B cell (primary cell): ENCODE results near the gene PTPRE. TPM values are rescaled to one million over a fixed set of nuclear protein-coding genes. Genes with fewer than 3 reads are reported as not detected.
A peak's percentile ranks its signal among the peaks of the same experiment; 100 is the strongest.

Experiments
- ATAC-seq: fragments of 200-7000 bp; cut with Tn5 transposase; one replicate; pipeline ENCODE4 v1.10.0; 2021; ENCODE audit warnings: low read depth, mild to moderate bottlenecking, moderate number of reproducible peaks, moderate library complexity
- CTCF ChIA-PET: fragments of 350-600 bp; sonication (Branson Sonifier 250); formaldehyde crosslinking; loops from one replicate; lab custom pipeline; 2021; ENCODE audit warnings: antibody characterized with exemption, inconsistent platforms; lab: Charles Lee
- POLR2A ChIA-PET: fragments of 350-600 bp; sonication (Branson Sonifier 250); formaldehyde crosslinking; loops from one replicate; lab custom pipeline; 2021; ENCODE audit warnings: antibody characterized with exemption; lab: Charles Lee
- DNase-seq: peaks from one replicate; pipeline ENCODE4 v3.0.0; 2013
- H2AFZ ChIP-seq: 2 replicates; pipeline ENCODE4 v1.6.1; 2012; ENCODE audit warnings: mild to moderate bottlenecking, low read depth, low read length; ENCODE audit not compliant: insufficient read depth, poor library complexity, severe bottlenecking
- H3K27ac ChIP-seq, 2 donors: 1 replicate in 1 of 2; 2 replicates in 1 of 2; pipeline ENCODE4 v1.5.1; 2012 to 2013; ENCODE audit warnings: low read length in 2 of 2, mild to moderate bottlenecking in 2 of 2, moderate library complexity in 1 of 2
- H3K27me3 ChIP-seq, 4 experiments: fragments of 200-600 bp in 1 of 4; sonication (generic) in 1 of 4; replicated peaks in 1 of 4; 1 replicate in 2 of 4; 2 replicates in 2 of 4; pipeline versions ENCODE4 v1.6.1 to v1.7.0; 2013 to 2016; ENCODE audit warnings: low read length in 3 of 4, mild to moderate bottlenecking in 2 of 4, mixed read lengths in 1 of 4, moderate library complexity in 1 of 4; ENCODE audit not compliant: insufficient read depth in 4 of 4, control insufficient read depth in 3 of 4; ENCODE audit errors: control extremely low read depth in 1 of 4
- H3K36me3 ChIP-seq, 2 experiments: replicated peaks in 1 of 2; 1 replicate in 1 of 2; 2 replicates in 1 of 2; pipeline versions ENCODE4 v1.6.1 to v1.7.1; 2013; ENCODE audit warnings: low read length in 1 of 2; ENCODE audit not compliant: insufficient read depth in 2 of 2, control insufficient read depth in 1 of 2; ENCODE audit errors: control extremely low read depth in 1 of 2, extremely low read depth in 1 of 2
- H3K4me1 ChIP-seq, 2 donors: fragments of 200-600 bp in 1 of 2; sonication (generic) in 1 of 2; 1 replicate in 1 of 2; 2 replicates in 1 of 2; pipeline versions ENCODE4 v1.5.1 to v1.6.1; 2013 to 2017; ENCODE audit warnings: low read length in 2 of 2; ENCODE audit not compliant: control insufficient read depth in 2 of 2, insufficient read depth in 2 of 2
- H3K4me2 ChIP-seq: replicated peaks from 2 replicates; pipeline ENCODE3; 2012; ENCODE audit warnings: mild to moderate bottlenecking, low read depth, low read length; ENCODE audit not compliant: poor library complexity, severe bottlenecking
- H3K4me3 ChIP-seq, 5 experiments: fragments of 200-600 bp in 1 of 5; sonication (generic) in 1 of 5; 1 replicate in 3 of 5; 2 replicates in 2 of 5; pipeline versions ENCODE4 v1.5.1 to v1.7.0; 2011 to 2016; ENCODE audit warnings: low read length in 4 of 5, mild to moderate bottlenecking in 4 of 5, low read depth in 2 of 5, control low read depth in 1 of 5, moderate library complexity in 1 of 5; ENCODE audit not compliant: insufficient read depth in 1 of 5; ENCODE audit errors: control extremely low read depth in 1 of 5, extremely low read depth in 1 of 5
- H3K79me2 ChIP-seq: fragments of 200-600 bp; sonication (generic); one replicate; pipeline ENCODE4 v1.6.0; 2016; ENCODE audit warnings: low read length; ENCODE audit not compliant: control insufficient read depth, insufficient read depth
- H3K9ac ChIP-seq: fragments of 200-600 bp; sonication (generic); 2 replicates; pipeline ENCODE4 v1.6.1; 2017; ENCODE audit warnings: mild to moderate bottlenecking, low read length, moderate library complexity
- H3K9me3 ChIP-seq, 3 donors: one replicate each; pipeline versions ENCODE4 v1.6.1 to v1.7.1; 2013; ENCODE audit warnings: low read length in 2 of 3; ENCODE audit not compliant: control insufficient read depth in 2 of 3, insufficient read depth in 1 of 3; ENCODE audit errors: control extremely low read depth in 1 of 3
- H4K20me1 ChIP-seq: 2 replicates; pipeline ENCODE4 v1.6.0; 2012; ENCODE audit warnings: mild to moderate bottlenecking, low read length; ENCODE audit not compliant: insufficient read depth, control insufficient read depth, poor library complexity, severe bottlenecking
- H3K27ac Mint-ChIP-seq: one replicate; pipeline ENCODE4 v1.8.0; 2021; ENCODE audit warnings: mixed read lengths
- H3K27me3 Mint-ChIP-seq: one replicate; pipeline ENCODE4 v1.8.0; 2021; ENCODE audit warnings: mixed read lengths
- H3K4me1 Mint-ChIP-seq: one replicate; pipeline ENCODE4 v1.8.0; 2021; ENCODE audit warnings: mixed read lengths
- H3K4me3 Mint-ChIP-seq: one replicate; pipeline ENCODE4 v1.8.0; 2021; ENCODE audit warnings: mixed read lengths
- H3K9me3 Mint-ChIP-seq: one replicate; pipeline ENCODE4 v1.8.0; 2022; ENCODE audit warnings: mixed read lengths; ENCODE audit not compliant: insufficient read depth
- CTCF ChIP-seq: fragments of 200-600 bp; IDR thresholded peaks from one replicate; pipeline ENCODE4 v1.8.0; 2022; ENCODE audit warnings: antibody characterized with exemption, mild to moderate bottlenecking
- EZH2 ChIP-seq: IDR thresholded peaks from 2 replicates; pipeline ENCODE4 v1.6.1; 2012; ENCODE audit warnings: borderline replicate concordance, low read depth, mild to moderate bottlenecking, moderate library complexity, low read length; ENCODE audit not compliant: insufficient read depth, poor library complexity, severe bottlenecking
- WGBS: methylation state at CpG from one replicate; pipeline ENCODE4 v1.1.5; 2013; ENCODE audit warnings: missing lambda C conversion rate; ENCODE audit not compliant: insufficient coverage; 5-methylcytosine and 5-hydroxymethylcytosine counted together
- intact Hi-C: fragments of 100-400 bp; cut with micrococcal nuclease; formaldehyde crosslinking; loops from one replicate; pipeline ENCODE4 v1.10.0; 2022
- polyA plus RNA-seq: library from polyadenylated mRNA; depleted of rRNA; stranded (reverse); fragments of >200 nt; gene quantifications from 2 replicates; pipeline ENCODE4 v1.2.3, GENCODE V29; 2012
- total RNA-seq, 2 donors: library from RNA; stranded (reverse); fragments of 120-200 nt in 1 of 2; gene quantifications; 1 replicate in 1 of 2; 2 replicates in 1 of 2; pipeline versions ENCODE4 v1.2.3 to v1.2.4, GENCODE V29; 2013 to 2022

PTPRE gene
- total and polyA plus RNA-seq, 2 donors (not counting 1 experiment from before 2014, with no cell fraction given), result 6.6 to 32.7 TPM

- Mint-ChIP-seq H3K4me3 (peak overlapping the region; percentile 75), H3K27me3 (no peaks in the 10 kb centered on the region), H3K4me1 (peaks cover 77% of the 10 kb centered on the region), H3K27ac (peak overlapping the region; percentile 85), H3K9me3 (no peaks in the 10 kb centered on the region)
- Histone ChIP-seq H3K4me1 (peaks cover 47 to 65% of the 10 kb centered on the region in 2 donors), H3K27ac (peak overlapping the region; percentile 86 to 89), H3K79me2 (no peaks in the 10 kb centered on the region), H3K9me3 (no peaks in the 10 kb centered on the region), H3K27me3 (no peaks in the 10 kb centered on the region), H2AFZ (no peak overlapping the region), H3K4me3 (peak overlapping the region; percentile 13 to 51 (median 38)), H3K36me3 (peaks cover 10 to 33% of the 10 kb centered on the region in 2 experiments), H4K20me1 (no peaks in the 10 kb centered on the region), H3K9ac (peak overlapping the region; percentile 59), H3K4me2 (peak overlapping the region; percentile 74)
- peak; percentile 22 for ATAC-seq
- peak; percentile 88 for DNase-seq
- ChIA-PET POLR2A (interaction anchor here (1.4 to 2.9 kb wide), 2 partner anchors 15 to 27 kb away, joined by 3 to 29 read pairs; no protein-coding TSS in a partner anchor), CTCF (interaction anchor here (1.0 to 20.7 kb wide), 10 partner anchors 9 to 306 kb away, joined by 3 to 524 read pairs (median 5); partner anchors contain the start of gene PTPRE)
- 3% methylated on average over 16 of the region's 19 CpGs for WGBS
- intact Hi-C loops, result loop anchor here (5.0 kb wide), 1 partner anchor 149 kb away; no protein-coding TSS in a partner anchor
- TF ChIP-seq EZH2 (no peak), CTCF (no peak)
These were observed 156.1 kb downstream of the PTPRE start for GRCh38 chr10:128062881-128063563.

GRCh38 chr10:128063736-128064107, 156.8 kb downstream of the PTPRE start:
- Mint-ChIP-seq H3K4me1 (peaks cover 76% of the 10 kb centered on the region), H3K27ac (peak overlapping the region; percentile 85), H3K9me3 (no peaks in the 10 kb centered on the region), H3K4me3 (peak overlapping the region; percentile 75), H3K27me3 (no peaks in the 10 kb centered on the region)
- peak overlapping the region; percentile 86 to 89 for H3K27ac ChIP-seq
- DNase-seq (peak; percentile 58), ATAC-seq (no peak)
- H3K4me3 ChIP-seq, result peak overlapping the region in 4 of 5 experiments; percentile 11 to 48 (median 42)
- 27% methylated on average over 7 of the region's 7 CpGs for WGBS
- peak overlapping the region; percentile 74 for H3K4me2 ChIP-seq
- peaks cover 47 to 65% of the 10 kb centered on the region in 2 donors for H3K4me1 ChIP-seq
- TF ChIP-seq EZH2 (no peak), CTCF (no peak)
- intact Hi-C loops, result loop anchor here (1.0 to 5.0 kb wide), 4 partner anchors 16 to 149 kb away; partner anchors contain the start of gene MKI67
- H3K9me3 ChIP-seq, result no peaks in the 10 kb centered on the region
- no peak overlapping the region for H2AFZ ChIP-seq
- ChIA-PET CTCF (interaction anchor here (0.8 to 20.7 kb wide), 8 partner anchors 8 to 348 kb away, joined by 3 to 524 read pairs (median 6); partner anchors contain the start of gene PTPRE), POLR2A (interaction anchor here (1.4 to 2.9 kb wide), 2 partner anchors 16 to 28 kb away, joined by 3 to 29 read pairs; no protein-coding TSS in a partner anchor)
- H3K9ac ChIP-seq, result peak overlapping the region; percentile 59
- no peaks in the 10 kb centered on the region for H3K79me2 ChIP-seq
- peaks cover 10 to 40% of the 10 kb centered on the region in 2 experiments for H3K36me3 ChIP-seq
- H4K20me1 ChIP-seq, result no peaks in the 10 kb centered on the region
- H3K27me3 ChIP-seq, result no peaks in the 10 kb centered on the region
